Left forelimb (tissue), 1 donor: ENCODE measurements around the gene NELFB.
"Not testable (repeated sequence)": the region's sequence is repeated elsewhere in the genome, so short reads cannot be mapped to it uniquely, and the experiment has no call there.

ENCODE experiments used
- DNase-seq: peaks from one replicate; pipeline ENCODE4 v3.0.0-alpha.2; 2018; ENCODE audit warnings: low spot score

NELFB gene

GRCh38 chr9:137247135-137247915 is 7.8 kb upstream of the NELFB start:
- DNase-seq = no peak

DNA sequence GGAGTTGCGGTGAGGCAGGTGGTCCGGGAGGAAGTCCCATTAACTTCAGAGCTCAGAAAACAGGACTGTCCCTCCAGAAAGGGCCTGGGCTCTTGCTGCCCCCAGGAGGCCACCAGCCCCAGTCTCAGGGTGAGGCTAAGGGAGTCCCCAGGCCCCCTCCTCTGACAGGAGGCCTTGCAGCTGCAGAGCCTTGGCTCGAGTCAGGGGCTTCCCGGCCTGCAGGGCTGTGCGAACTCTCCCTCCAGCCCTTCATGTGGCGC is 7.3 kb upstream of the NELFB start:
- no peak for DNase-seq

- DNase-seq = no peak
Observed at GRCh38 chr9:137250329-137251193, 4.6 kb upstream of the NELFB start.

DNA sequence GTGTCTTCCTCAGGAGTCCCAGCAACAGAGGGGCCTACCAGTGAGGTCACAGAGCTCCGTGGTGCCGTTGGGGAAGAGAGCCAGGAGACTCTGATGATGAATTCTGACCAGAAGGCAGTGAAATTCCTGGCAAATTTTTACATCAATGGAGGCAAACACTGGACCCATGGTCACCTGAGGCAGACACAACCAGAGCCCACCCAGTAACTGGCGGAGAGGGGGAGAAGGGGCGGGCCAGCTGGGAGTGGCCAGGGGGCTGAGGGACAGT is 4.0 kb upstream of the NELFB start, which contains the start of gene STPG3:
Gene STPG3 (plus strand): TSS at position 93 of the 268 bp plus-strand sequence. CDS start 1 bp downstream, at position 94.
- DNase-seq = no peak

- DNase-seq = no peak
Observed at GRCh38 chr9:137251490-137252268, 3.4 kb upstream of the NELFB start.

DNA sequence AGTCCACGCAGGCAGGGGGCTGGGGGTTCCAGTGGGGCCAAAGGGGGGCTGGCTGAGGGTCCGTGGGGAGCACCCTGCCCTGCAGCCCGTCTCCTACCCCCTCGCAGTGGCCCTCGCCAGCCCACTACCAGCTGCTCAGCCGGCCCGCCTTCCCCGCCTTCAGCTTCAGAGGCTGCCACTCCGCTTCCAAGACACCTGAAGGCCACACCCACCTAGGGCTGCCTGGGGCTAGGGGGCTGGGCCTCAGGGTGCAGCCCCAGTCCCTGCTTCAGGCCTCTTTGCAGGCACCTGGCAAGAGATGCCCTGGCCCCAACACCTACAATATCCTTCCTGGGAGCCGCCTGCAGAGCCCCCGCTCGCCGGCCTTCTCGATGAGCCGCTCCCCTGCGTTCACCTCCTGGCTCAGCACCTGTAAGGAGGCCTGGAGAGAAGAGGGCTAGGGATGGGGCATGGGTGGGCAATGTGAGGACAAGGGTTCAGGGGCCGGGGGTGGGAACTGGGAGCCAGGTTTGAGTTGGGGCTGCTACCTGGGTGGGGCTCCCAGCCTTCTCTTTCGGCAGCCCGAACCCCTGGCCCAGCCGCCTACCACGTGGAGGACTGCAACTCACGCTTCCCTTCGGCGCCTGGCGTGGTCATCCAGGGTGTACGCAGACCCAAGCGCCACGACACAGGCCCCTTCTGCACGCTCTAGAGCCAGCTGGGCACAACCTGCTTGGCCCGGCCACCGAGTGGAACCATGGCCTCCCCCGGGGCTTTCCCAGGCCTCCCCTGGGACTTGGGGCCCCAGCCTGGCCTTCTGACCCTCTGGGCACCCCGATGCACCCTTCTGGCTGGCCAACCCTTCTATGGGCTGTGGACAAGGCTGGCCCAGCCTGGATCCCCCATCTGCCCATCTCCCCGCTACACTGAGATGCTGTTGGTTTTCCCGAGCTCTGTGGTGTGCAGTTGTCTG is 2.3 kb upstream of the NELFB start:
- no peak for DNase-seq

GRCh38 chr9:137253717-137254623 is 1.2 kb upstream of the NELFB start:
- no peak for DNase-seq

DNA sequence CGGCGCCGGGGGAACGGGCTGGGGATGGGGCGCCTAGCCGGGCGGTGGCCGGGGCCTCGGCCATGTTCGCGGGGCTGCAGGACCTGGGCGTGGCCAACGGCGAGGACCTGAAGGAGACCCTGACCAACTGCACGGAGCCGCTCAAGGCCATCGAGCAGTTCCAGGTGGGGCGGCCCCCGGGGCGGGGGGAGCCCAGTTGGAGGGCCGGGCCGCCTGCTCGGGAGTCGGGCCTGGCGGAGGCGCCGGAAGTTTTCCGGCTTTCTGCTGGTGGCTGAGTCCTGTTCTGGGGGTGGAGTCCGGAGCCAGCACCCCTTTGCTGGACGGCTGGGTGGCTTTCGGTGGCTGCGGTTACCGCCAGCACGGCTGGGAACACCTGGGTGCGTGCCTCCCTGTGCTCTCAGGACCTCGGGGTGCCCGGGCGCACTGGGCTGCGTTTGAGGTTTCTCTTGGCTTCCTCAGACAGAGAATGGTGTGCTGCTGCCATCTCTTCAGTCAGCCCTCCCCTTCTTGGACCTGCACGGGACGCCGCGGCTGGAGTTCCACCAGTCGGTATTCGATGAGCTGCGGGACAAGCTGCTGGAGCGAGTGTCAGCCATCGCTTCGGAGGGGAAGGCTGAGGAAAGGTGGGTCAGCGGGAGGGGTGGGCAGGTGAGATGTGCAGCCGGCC is 454 bp downstream of the NELFB start:
- no peak for DNase-seq

DNA sequence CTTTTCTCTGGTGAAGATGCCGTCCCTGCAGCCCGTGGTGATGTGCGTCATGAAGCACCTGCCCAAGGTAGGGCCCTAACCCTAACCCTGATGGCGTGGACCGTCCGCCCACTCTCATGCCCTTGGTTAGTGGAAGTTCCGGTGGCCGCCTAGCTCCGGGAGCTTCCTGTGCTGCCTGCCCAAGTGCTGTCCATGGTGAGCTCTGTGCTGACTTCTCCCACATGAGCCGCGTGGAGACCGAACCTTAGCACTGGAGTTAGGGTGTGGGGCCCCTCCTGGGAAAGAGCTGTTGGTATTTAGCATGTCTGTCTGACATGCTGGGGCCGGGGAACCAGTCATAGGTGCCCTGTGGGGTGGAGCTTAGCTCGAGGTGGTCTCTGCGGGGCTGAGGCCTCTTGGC is 1.2 kb downstream of the NELFB start:
- no peak for DNase-seq

DNA sequence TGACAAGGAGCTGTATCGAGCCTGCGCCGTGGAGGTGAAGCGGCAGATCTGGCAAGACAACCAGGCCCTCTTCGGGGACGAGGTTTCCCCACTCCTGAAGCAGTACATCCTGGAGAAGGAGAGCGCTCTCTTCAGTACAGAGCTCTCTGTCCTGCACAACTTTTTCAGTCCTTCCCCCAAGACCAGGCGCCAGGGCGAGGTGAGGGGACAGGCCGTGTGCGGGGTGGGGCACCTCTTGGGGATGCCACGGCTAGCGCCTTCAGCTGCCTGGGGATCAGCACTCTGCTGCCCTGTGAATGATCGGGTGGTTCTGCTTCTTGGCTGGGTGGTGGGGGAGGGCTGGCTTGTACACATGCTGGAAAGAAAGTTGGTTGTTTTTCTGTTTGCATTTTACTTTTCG is 1.7 kb downstream of the NELFB start:
- no peak for DNase-seq

GRCh38 chr9:137262173-137262908 is 7.2 kb downstream of the NELFB start:
- not testable (repeated sequence) for DNase-seq

- no peak for DNase-seq
Observed at GRCh38 chr9:137262909-137263285, 7.8 kb downstream of the NELFB start.

DNA sequence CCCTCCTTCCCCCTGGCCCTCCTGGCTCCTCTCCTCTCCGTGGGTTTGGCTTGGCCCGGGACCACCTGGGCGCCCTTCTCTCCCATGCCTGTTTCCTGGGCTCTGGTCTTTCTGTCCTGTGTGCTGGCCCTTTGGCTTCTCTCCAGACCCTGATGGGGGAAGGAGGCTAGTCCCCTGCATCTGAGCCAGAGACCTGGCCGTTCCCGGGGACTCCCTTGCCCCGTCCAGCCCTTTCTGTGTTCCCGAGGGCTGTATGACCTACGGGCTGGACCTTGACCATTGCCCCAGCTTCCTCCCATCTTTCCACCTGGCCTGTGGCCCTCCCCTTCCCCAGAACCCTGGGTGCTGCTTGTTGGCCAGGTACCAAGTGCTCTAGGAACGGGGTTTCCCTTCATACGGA is 8.4 kb downstream of the NELFB start:
- DNase-seq = no peak

- no peak for DNase-seq
Observed at GRCh38 chr9:137264067-137264466, 8.9 kb downstream of the NELFB start.

DNA sequence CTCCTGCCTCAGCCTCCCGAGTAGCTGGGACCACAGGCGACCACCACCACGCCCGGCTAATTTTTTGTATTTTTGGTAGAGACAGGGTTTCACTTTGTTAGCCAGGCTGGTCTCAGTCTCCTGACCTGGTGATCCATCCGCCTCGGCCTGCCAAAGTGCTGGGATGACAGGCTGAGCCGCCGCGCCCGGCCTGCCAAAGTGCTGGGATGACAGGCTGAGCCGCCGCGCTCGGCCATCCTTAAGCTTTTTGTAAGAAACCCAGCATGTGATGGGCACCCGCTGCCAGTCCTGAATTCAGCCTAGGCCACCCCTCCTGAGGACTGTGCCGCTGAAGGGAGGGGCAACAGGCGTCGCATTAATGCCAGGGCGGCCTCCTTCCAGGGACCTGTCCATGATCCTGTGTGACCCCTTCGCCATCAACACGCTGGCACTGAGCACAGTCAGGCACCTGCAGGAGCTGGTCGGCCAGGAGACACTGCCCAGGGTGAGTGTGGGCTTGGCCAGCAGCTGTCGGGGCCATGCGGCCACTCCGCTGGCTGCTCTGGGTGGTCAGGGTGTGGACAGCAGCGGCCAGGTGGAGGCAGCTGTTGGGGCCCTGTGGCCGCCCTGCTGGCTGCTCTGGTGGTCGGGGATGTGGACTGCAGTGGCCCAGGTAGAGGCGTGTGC is 10.5 kb downstream of the NELFB start:
- no peak for DNase-seq

DNA sequence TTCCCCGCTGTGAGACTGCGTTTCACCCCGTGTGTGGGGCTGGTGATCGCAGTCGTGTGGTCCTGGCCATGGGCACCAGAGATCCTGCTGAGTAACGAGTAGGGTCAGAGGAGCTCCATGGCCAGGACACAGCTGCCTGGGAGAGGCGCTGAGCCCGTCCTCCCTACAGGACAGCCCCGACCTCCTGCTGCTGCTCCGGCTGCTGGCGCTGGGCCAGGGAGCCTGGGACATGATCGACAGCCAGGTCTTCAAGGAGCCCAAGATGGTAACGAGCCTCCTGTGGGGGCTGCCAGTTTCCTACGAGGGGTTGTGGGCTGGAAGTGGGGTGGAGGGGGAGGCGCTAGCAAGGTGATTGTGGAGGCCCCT is 11.0 kb downstream of the NELFB start:
- peak; percentile 63 for DNase-seq

DNA sequence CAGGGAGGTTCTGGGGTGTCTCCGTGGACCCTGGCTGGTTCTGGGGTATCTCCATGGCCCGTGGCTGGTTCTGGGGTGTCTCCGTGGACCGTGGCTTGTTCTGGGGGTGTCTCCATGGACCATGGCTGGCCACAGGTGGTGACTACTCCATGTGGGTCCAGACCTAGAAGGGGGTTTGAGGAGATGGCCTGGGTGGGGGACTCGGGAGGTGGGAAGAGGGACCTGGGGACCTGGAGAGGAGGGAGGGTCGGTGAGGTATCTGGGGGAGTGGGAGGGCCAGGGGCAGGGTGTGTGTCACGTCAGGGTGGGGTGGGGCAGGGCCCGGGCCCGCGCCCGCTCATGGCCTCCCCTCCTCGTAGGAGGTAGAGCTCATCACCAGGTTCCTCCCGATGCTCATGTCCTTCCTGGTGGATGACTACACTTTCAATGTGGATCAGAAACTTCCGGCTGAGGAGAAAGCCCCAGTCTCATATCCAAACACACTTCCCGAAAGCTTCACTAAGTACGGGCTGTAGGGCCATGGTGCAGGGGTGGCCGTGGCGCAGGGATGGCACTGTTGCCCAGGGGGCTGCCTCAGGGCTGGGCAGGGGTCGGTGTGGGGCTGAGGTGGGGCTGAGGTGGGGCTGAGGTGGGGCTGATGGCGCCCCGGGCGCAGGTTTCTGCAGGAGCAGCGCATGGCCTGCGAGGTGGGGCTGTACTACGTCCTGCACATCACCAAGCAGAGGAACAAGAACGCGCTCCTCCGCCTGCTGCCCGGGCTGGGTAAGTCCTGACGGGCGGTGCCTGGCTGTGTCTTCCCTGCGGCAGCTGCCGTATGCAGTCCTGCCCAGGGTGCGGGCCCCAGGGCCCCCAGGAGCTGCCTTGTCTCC is 11.7 kb downstream of the NELFB start:
- DNase-seq = peak; percentile 63

GRCh38 chr9:137267933-137268355 is 12.8 kb downstream of the NELFB start:
- no peak for DNase-seq
